Erythroblast (primary cell): ENCODE data around the gene ARL4A.

Source experiments
- GATA1 ChIP-seq: IDR thresholded peaks from 2 replicates; pipeline ENCODE4 v1.6.1; 2011; ENCODE audit warnings: low read depth, mild to moderate bottlenecking, control low read depth, low read length, moderate library complexity
- POLR2A ChIP-seq: IDR thresholded peaks from 2 replicates; pipeline ENCODE4 v1.6.1; 2011; ENCODE audit warnings: mild to moderate bottlenecking, low read length

- no peak for TF ChIP-seq POLR2A
- TF ChIP-seq GATA1 = no peak
These were observed 39.5 kb downstream of the ARL4A start for GRCh38 chr7:12726908-12727307.
